ENCODE data around the gene VOPP1.

DNA sequence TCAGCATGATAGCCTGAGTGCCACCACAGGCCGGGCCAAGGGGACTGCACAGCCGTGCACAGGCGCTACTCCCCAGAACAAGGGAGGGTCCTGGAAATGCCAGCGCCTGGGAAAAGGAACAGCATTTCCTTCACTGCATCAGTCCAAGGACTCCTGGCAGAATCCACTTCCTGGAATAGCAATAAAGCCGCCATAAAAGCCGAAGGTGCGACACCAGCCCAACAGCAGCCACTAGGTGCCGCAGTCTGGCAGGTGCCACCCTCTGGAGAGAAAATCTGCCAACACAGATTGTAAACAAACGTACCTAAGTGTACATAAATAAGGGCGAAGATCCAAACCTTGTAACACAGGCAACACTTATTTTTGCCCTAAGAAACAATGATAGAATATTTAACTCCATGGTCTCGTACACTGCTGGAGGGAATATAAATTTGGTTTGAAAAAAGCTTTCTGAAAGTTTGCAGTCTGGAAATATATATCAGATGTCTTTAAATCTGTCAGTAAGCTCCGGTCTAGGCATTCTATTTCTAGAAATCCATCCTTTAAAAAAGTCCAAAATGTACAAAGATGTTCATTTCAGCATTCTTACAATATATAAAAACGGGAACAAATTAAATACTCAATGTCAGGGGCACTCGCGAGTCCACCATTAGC, 22.2 kb downstream of the VOPP1 start:
- TF ChIP-seq CTCF (conservative IDR thresholded peaks at IDR 0.05; ENCODE audit: low read length), result peak; percentile 33
- no peak for TF ChIP-seq EZH2phosphoT487 (IDR thresholded peaks at IDR 0.05; ENCODE audit: borderline replicate concordance)
